GM18858 (cell line): ENCODE results near the gene TOM1L2.
"Not testable (repeated sequence)": the region's sequence is repeated elsewhere in the genome, so short reads cannot be mapped to it uniquely, and the experiment has no call there.

Experiments
- ATAC-seq: cut with Tn5 transposase; IDR thresholded peaks from one replicate; pipeline ENCODE4 v1.9.1; 2021; ENCODE audit not compliant: unreplicated experiment

Gene TOM1L2

GRCh38 chr17:17926036-17926435 lies 46.2 kb downstream of the TOM1L2 start:
- ATAC-seq: no peak

GRCh38 chr17:17924857-17925250 lies 47.3 kb downstream of the TOM1L2 start:
- no peak for ATAC-seq

DNA sequence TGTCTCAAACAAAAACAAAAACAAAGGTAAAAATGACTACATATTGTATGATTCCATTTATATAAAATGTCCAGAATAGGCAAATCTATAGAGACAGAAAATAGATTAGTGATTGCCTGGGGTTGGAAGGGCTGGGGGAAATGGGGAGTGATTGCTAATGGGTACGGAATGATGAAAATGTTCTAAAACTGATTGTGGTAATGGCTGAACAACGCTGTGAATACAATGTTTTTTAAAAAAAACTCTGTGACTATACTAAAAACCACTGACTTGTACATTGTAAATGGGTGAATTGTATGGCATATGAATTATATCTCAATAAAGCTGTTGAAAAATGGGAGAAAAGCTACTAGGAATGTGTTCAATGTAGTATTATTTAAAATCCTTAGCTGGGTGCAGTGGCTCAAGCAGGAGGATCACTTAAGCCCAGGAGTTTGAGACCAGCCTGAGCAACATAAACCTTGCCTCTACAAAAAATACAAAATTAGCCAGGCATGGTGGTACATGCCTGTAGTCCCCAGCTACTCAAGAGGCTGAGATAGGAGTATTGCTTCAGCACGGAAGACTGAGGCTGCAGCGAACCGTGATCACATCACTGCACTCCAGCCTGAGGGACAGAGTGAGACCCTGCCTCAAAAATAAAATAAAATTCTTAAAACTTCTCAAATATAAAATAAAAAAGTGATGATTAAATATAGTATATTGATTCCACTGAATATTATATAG lies 47.9 kb downstream of the TOM1L2 start:
- ATAC-seq: no peak

DNA sequence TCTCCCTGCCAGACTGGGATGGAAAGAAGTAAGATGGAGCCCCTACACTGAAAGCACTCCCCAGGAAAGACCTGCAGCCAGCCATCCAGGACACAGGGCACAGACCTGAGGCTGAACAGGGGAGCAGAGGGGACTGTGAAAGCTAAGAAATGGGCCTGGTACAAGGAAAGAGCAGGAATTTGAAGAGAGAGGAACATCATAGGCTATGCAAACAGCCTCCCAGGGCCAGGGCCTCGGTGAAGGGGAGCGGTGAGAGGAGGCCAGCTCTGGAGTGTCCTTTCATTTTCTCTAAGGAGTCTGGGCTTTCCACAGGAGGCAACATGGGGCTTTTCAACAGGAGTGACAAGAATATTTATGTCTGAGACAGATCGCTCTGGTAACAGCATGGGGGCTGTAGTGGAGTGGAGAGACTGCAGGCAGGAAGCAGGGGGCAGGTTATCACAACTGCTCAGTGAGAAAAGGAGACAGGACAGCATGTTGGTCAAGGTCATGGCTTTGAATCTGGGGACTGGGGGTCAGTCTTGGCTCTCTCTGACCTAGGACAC lies 50.1 kb downstream of the TOM1L2 start:
- no peak for ATAC-seq

DNA sequence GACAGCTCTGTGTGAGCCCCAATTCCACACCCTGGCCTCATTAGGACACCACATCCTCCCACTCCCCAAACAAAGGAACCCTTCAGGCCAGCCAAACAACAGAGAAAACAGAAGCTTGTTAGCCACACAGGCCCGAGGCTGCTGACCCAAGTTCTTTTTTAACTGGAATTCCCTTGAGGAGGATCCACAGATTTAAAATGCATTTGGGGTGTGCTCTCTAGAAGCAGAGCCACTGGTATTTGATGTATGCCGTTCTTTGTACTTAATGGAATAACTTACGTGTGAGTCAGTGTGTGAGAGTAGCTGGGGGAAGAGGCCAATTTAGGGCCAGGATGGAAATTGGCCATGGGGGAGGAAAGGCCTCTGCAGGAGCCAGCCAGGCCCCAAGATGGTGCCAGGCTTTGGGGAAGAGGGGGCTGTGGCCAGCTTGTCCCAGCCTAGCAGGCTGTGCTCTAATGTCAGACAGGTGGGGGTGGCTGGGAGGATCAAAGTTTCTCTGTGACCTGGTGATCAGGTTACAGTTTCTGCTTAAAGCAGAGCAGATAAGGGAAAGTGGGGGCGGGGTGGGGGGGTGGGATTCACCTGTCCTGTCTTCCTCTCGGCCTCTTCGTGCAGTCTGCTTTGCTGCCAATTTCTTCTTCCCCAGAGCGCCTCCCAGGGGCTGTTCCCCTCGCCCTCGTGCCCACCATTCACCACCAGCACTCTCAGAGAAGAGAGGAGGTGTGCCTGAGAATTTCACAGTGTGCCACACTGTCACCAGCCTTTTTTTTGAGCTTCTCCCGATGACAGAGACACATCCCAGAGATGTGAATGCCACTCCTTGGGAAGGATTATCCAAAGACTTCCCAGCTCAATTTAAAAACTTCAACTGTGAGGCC lies 50.8 kb downstream of the TOM1L2 start:
- ATAC-seq: no peak

GRCh38 chr17:17919169-17920107 lies 52.8 kb downstream of the TOM1L2 start:
- ATAC-seq: no peak

DNA sequence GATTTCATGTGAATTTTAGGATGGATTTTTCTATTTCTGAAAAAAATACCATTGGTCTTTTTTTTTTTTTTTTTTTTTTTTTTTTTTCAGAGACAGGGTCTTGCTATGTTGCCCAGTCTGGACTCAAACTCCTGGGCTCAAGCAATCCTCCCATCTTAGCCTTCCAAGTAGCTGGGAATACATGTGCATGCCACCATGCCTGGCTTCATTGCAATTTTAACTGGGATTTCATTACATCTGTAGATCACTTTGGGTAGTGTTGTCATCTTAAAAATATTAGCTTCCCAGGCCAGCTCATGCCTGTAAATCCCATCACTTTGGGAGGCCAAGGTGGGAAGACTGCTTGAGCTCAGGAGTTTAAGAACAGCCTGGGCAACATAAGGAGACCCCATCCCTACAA lies 54.8 kb downstream of the TOM1L2 start:
- no peak for ATAC-seq

- ATAC-seq: no peak
Observed at GRCh38 chr17:17915183-17915582, 57.0 kb downstream of the TOM1L2 start.

- ATAC-seq: no peak
Observed at GRCh38 chr17:17913695-17914332, 58.4 kb downstream of the TOM1L2 start.

GRCh38 chr17:17912336-17912735 lies 59.9 kb downstream of the TOM1L2 start:
- ATAC-seq: not testable (repeated sequence)

- ATAC-seq: no peak
Observed at GRCh38 chr17:17911001-17911613, 61.1 kb downstream of the TOM1L2 start.

DNA sequence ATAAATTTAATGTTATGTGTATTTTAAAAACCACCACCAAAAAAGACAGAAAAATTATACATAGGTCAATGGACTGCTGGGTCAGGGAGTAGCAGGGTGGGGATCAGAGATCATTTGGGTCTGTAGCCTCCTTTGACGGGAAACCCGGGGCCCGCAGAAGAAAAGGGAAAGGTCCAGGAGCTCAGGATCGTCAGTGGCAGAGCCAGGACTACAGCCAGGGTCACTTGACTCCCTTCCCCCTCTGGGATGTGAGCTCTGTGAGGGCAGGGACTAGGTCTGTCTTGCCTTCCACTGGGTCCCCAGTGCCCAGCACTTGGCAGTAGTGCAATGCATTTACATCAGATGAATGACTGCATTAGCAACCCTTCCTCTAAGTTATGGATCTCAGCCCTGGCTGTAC lies 62.1 kb downstream of the TOM1L2 start:
- no peak for ATAC-seq

- no peak for ATAC-seq
Observed at GRCh38 chr17:17909078-17909477, 63.1 kb downstream of the TOM1L2 start.

DNA sequence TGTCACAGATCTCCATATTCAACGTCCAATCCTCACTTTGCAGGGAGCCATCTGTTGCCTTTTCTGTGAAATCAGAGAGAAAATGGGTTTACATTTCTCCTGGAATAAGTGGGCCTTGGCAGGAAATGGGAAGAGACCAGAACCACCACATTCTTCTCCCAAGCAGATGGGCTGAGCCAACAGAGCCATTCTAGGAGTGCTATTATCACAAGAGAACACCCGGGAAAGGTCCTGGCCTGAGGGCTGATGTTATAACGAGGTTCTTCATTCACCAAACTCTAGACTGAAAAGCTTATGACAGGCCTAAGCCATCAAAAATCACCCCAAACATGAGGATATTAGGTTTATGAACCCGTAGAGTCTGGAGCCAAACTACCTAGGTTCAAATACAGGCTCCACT lies 64.7 kb downstream of the TOM1L2 start:
- ATAC-seq: no peak

- no peak for ATAC-seq
Observed at GRCh38 chr17:17906418-17907215, 65.6 kb downstream of the TOM1L2 start.

DNA sequence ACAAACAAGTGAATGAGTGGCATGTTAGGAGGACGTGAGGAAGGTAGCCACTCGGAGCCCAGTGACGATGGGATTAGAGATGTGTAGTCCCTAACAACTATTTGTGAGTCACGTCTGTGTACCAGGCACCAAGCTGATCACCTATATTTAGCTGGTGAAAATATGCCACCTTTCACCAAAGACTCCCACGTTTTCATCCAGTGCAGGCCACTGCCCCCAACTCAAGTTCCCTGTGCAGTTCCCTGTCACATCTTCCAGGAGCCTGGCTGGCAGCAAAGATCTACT lies 67.2 kb downstream of the TOM1L2 start:
- ATAC-seq: no peak

DNA sequence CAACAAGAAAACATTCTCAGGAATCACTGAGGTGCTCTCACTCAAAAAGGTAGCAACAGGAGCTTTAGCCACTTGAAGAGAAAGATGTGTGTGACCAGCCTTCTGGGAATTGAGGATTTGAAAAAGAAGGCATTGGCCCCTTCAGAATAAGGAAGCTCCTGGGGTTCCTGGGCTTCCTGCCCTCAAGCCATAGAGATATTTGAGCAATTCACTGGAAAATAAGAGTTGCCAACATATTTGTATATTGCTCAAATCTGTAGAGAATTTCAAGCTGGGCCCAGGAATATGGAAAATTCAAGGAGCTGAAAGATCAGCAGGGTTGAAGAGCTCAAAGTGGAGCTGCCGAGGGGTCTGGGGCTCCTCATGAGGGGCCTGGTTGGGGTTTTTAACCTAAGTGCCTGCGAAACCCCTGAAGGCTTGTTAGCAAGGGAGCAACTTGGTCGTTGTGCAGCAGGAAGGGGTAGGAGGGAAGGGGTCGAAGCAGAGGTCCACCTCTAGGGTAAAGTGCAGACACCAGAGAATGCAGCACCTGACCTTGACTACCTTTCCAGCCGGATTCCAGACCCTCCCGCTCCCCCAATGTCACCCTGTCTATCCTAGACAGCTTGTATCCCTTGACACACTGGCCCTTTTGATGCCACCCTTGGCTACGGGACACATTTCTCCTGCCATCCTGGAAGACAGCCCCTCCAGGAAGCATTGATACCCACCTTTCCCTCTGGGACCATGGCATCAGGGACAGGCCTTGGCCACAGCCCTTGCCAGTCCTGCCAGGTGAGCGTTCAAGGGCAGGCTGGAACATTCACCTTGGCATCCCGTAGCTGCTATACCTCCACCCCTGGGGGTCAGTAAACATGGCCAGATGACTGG lies 67.8 kb downstream of the TOM1L2 start:
- ATAC-seq: no peak

DNA sequence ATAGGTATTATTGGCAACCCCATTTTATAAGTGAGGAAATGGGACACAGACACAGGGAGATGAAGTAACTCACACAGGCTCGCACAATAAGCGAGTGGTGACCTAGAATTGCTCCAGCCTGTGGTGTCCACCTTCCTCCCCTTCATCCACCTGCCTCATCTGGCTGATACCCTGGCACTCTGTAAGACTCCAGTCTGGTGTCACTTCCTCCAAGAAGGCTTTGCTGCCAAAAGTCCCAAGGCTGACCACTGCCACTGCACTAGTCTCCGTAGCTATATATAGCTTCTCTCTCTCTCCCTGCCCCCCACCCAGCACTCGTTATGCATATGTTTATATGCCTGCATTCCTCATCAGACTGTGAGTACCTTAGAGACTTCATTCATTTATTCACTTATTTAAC lies 69.3 kb downstream of the TOM1L2 start:
- no peak for ATAC-seq

DNA sequence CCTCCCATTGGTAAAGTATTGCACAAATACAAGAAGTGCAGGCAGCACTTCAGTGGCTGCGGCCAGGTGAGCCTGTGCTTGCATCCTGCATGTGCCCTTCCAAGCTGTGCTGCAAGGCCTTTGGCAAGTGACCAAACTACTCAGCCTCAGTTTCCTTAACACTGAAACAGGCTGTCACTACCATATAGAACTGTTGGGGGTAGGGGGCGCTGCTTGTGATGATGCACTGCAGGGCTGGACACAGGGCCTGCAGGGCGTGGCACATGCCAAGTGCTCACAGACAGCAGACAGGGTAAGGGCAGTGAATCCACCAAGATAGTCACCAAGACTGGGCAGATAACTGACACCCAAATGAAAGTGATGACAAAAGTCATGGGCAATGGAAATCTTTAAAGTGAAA lies 69.8 kb downstream of the TOM1L2 start:
- no peak for ATAC-seq
